GM12878 (cell line): ENCODE data around the gene ZMIZ1. TPM values are rescaled to one million over a fixed set of nuclear protein-coding genes. Genes with fewer than 3 reads are reported as not detected.

ENCODE experiments used
- ATAC-seq: fragments of 200-7000 bp; cut with Tn5 transposase; 3 replicates; pipeline ENCODE4 v1.9.1; 2020; ENCODE audit warnings: mild to moderate bottlenecking, moderate library complexity
- BruUV-seq: library from RNA; stranded (reverse); fragments of 400-500 nt; replicated peaks from 2 replicates; lab custom pipeline; 2021; lab: Mats Ljungman, UMichigan
- CTCF ChIA-PET: fragments of 300-600 bp; sonication (Branson Sonifier 250); formaldehyde crosslinking; extraction: SDS; loops from one replicate; lab custom pipeline; 2021; ENCODE audit warnings: inconsistent platforms; lab: Yijun Ruan, JAX
- POLR2A ChIA-PET: fragments of 350-600 bp; formaldehyde crosslinking; extraction: SDS; loops from one replicate; lab custom pipeline; 2021; ENCODE audit warnings: inconsistent platforms; lab: Charles Lee
- RAD21 ChIA-PET: fragments of 300-600 bp; sonication (Branson Sonifier 250); formaldehyde crosslinking; loops from one replicate; lab custom pipeline; 2023; ENCODE audit warnings: antibody characterized with exemption; ENCODE audit not compliant: unreplicated experiment; lab: Charles Lee
- SMC1A ChIA-PET: fragments of 300-600 bp; sonication (Branson Sonifier 250); formaldehyde crosslinking; loops from one replicate; lab custom pipeline; 2023; ENCODE audit not compliant: unreplicated experiment, uncharacterized antibody; lab: Charles Lee
- DNase-seq: peaks from one replicate; pipeline ENCODE4 v3.0.0-alpha.2; 2011; ENCODE audit warnings: low read depth, low spot score
- FAIRE-seq: peaks from 3 replicates; lab custom pipeline; 2011; peaks lifted over from hg19 to GRCh38; lab: Jason Lieb, UNC
- H2AFZ ChIP-seq: 2 replicates; pipeline ENCODE4 v1.6.0; 2011; ENCODE audit warnings: low read depth, low read length, control low read depth; ENCODE audit not compliant: control insufficient read depth
- H3K27ac ChIP-seq: 2 replicates; pipeline ENCODE4 v1.5.1; 2011; ENCODE audit warnings: control low read depth; ENCODE audit not compliant: control insufficient read depth, insufficient read depth
- H3K27me3 ChIP-seq, 2 experiments: replicated peaks in 1 of 2; 2 replicates each; pipeline versions ENCODE4 v1.6.0 to v1.6.1; 2011; ENCODE audit warnings: low read length in 1 of 2; ENCODE audit not compliant: control insufficient read depth in 2 of 2, insufficient read depth in 2 of 2
- H3K36me3 ChIP-seq, 2 experiments: 2 replicates each; pipeline ENCODE4 v1.5.1; 2011; ENCODE audit warnings: low read length in 1 of 2; ENCODE audit not compliant: control insufficient read depth in 2 of 2, insufficient read depth in 2 of 2
- H3K4me1 ChIP-seq: 2 replicates; pipeline ENCODE4 v1.6.1; 2011; ENCODE audit warnings: mild to moderate bottlenecking, low read length, moderate library complexity, mixed read lengths; ENCODE audit not compliant: control insufficient read depth, insufficient read depth
- H3K4me2 ChIP-seq: 2 replicates; pipeline ENCODE4 v1.6.0; 2011; ENCODE audit warnings: control low read depth; ENCODE audit not compliant: control insufficient read depth, insufficient read depth
- H3K4me3 ChIP-seq: fragments of 200-600 bp; sonication (generic); 2 replicates; pipeline ENCODE4 v1.5.1; 2016
- H3K79me2 ChIP-seq: 2 replicates; pipeline ENCODE4 v1.6.0; 2011; ENCODE audit warnings: low read length; ENCODE audit not compliant: control insufficient read depth, insufficient read depth
- H3K9ac ChIP-seq: 2 replicates; pipeline ENCODE4 v1.8.0; 2011; ENCODE audit warnings: low read length, control low read depth, mixed read lengths; ENCODE audit not compliant: control insufficient read depth, insufficient read depth
- H3K9me3 ChIP-seq: replicated peaks from 3 replicates; pipeline ENCODE4 v1.5.1; 2011; ENCODE audit warnings: mild to moderate bottlenecking, low read length; ENCODE audit not compliant: control insufficient read depth, insufficient read depth
- H4K20me1 ChIP-seq: 2 replicates; pipeline ENCODE4 v1.6.0; 2011; ENCODE audit not compliant: control insufficient read depth, insufficient read depth
- ATF3 ChIP-seq: IDR thresholded peaks from 2 replicates; pipeline ENCODE4 v1.6.1; 2011; ENCODE audit warnings: low read depth, mild to moderate bottlenecking, low read length, moderate library complexity, borderline replicate concordance; ENCODE audit errors: extremely low read depth
- CREB1 ChIP-seq: IDR thresholded peaks from 2 replicates; pipeline ENCODE4 v1.6.1; 2012; ENCODE audit warnings: low read depth, mild to moderate bottlenecking, inconsistent platforms
- CUX1 ChIP-seq: IDR thresholded peaks from 2 replicates; pipeline ENCODE4 v1.6.1; 2012; ENCODE audit warnings: improper control_type of control experiment, low read depth, low read length; ENCODE audit not compliant: insufficient replicate concordance
- EGR1 ChIP-seq, 2 experiments: IDR thresholded peaks; 1 replicate in 1 of 2; 2 replicates in 1 of 2; pipeline ENCODE4 v1.6.1; 2011 to 2012; ENCODE audit warnings: low read depth in 2 of 2, low read length in 2 of 2, borderline replicate concordance in 1 of 2, mild to moderate bottlenecking in 1 of 2, moderate library complexity in 1 of 2
- HCFC1 ChIP-seq: fragments of 150-350 bp; IDR thresholded peaks from 2 replicates; pipeline ENCODE4 v1.6.1; 2014; ENCODE audit warnings: low read length
- MLLT1 ChIP-seq: fragments of 450-650 bp; IDR thresholded peaks from 2 replicates; pipeline ENCODE4 v1.6.1; 2016; ENCODE audit warnings: mild to moderate bottlenecking
- NFYA ChIP-seq: IDR thresholded peaks from 2 replicates; pipeline ENCODE4 v1.6.1; 2011; ENCODE audit warnings: low read depth, mild to moderate bottlenecking, low read length, improper control_type of control experiment, borderline replicate concordance
- PKNOX1 ChIP-seq: fragments of 450-650 bp; IDR thresholded peaks from 2 replicates; pipeline ENCODE4 v1.6.1; 2016; ENCODE audit warnings: mild to moderate bottlenecking
- POLR2AphosphoS5 ChIP-seq: IDR thresholded peaks from 2 replicates; pipeline ENCODE4 v1.6.1; 2011; ENCODE audit warnings: mild to moderate bottlenecking, low read length, inconsistent platforms
- SMAD5 ChIP-seq: IDR thresholded peaks from 2 replicates; pipeline ENCODE4 v1.6.1; 2016; ENCODE audit warnings: antibody characterized with exemption, low read depth
- SMARCA5 ChIP-seq: fragments of 450-650 bp; IDR thresholded peaks from 2 replicates; pipeline ENCODE4 v1.6.1; 2017; ENCODE audit warnings: mild to moderate bottlenecking
- TAF1 ChIP-seq: IDR thresholded peaks from 2 replicates; pipeline ENCODE4 v1.6.1; 2011; ENCODE audit warnings: mild to moderate bottlenecking, low read depth, low read length, borderline replicate concordance
- ZNF274 ChIP-seq: IDR thresholded peaks from one replicate; pipeline ENCODE4 v1.8.0; 2011; ENCODE audit not compliant: insufficient read length, insufficient read depth
- WGBS: methylation state at CpG from one replicate; pipeline ENCODE4 v1.1.6; 2016; ENCODE audit warnings: low lambda C conversion rate; ENCODE audit not compliant: insufficient replicate concordance, insufficient coverage; ENCODE audit errors: missing lambda C conversion rate; 5-methylcytosine and 5-hydroxymethylcytosine counted together
- in situ Hi-C: fragments of 300-500 bp; cut with MboI; formaldehyde crosslinking; loops from 9 replicates; pipeline ENCODE4 v1.14.3; 2018; ENCODE audit warnings: mixed read lengths
- intact Hi-C: fragments of 100-400 bp; cut with micrococcal nuclease; formaldehyde crosslinking; loops from one replicate; pipeline ENCODE4 v1.14.2; 2022; ENCODE audit not compliant: unreplicated experiment
- polyA plus RNA-seq, 11 experiments: library from polyadenylated mRNA; depleted of rRNA in 4 of 11; unstranded in 6 of 11; stranded (reverse) in 5 of 11; fragments of >200 nt; fragmentation: Nextera tagmentation in 4 of 11; fragmentation: Illumina TruSeq in 1 of 11; extraction: Ambion mirVana in 4 of 11; extraction: Trizol in 1 of 11; gene quantifications; 1 replicate in 1 of 11; 2 replicates in 10 of 11; pipeline versions ENCODE4 v1.2.1 to v1.2.3, GENCODE V29; 2011 to 2016; ENCODE audit warnings: inconsistent platforms in 2 of 11, missing spikeins in 2 of 11, low read depth in 1 of 11
- total RNA-seq, 4 experiments: library from RNA; depleted of rRNA in 3 of 4; stranded (reverse); fragments of >200 nt in 3 of 4; fragmentation: Illumina TruSeq in 1 of 4; extraction: Trizol in 1 of 4; gene quantifications; 2 replicates each; pipeline versions ENCODE4 v1.2.1 to v1.2.3, GENCODE V29; 2013 to 2021

Gene ZMIZ1
- total and polyA plus RNA-seq, 10 of the 15 experiments (the other 5 are each of a cell fraction or from before 2014, with no cell fraction given) = 3.1 to 82.3 (median 14.9) TPM

GRCh38 chr10:79254333-79255006, 185.7 kb downstream of the ZMIZ1 start:
- POLR2A ChIA-PET = interaction anchor here (1.1 kb wide), 1 partner anchor 9 kb away, joined by 3 read pairs; no protein-coding TSS in a partner anchor
- RAD21 ChIA-PET = interaction anchor here (1.1 to 1.6 kb wide), 3 partner anchors 10 to 30 kb away, joined by 3 to 4 read pairs (median 3); no protein-coding TSS in a partner anchor
- H3K4me2 ChIP-seq = peak overlapping the region; percentile 54
- TF ChIP-seq EGR1 (IDR thresholded peaks at IDR 0.05; ENCODE audit: borderline replicate concordance in 1 of 2, low read depth in 2 of 2, low read length in 2 of 2) (no peak), POLR2AphosphoS5 (no peak), TAF1 (no peak), MLLT1 (no peak), CUX1 (no peak), ATF3 (no peak), PKNOX1 (no peak), SMAD5 (no peak), SMARCA5 (no peak), ZNF274 (no peak), HCFC1 (no peak), CREB1 (no peak), NFYA (no peak)
- TF ChIP-seq, all 136 proteins: peak for 0
- peaks cover 12% of the 10 kb centered on the region; the same call in 1 of the 2 replicates for H4K20me1 ChIP-seq
- peak; percentile 3; the same call in 1 of the 3 replicates for ATAC-seq
- FAIRE-seq = no peak
- WGBS = 18% methylated on average over 18 of the region's 18 CpGs
- DNase-seq = no peak
- BruUV-seq = no TSS peak
- CTCF ChIA-PET = interaction anchor here (0.6 to 1.6 kb wide), 2 partner anchors 32 to 91 kb away, joined by 3 to 5 read pairs; no protein-coding TSS in a partner anchor
- H3K9me3 ChIP-seq = no peaks in the 10 kb centered on the region
- intact Hi-C loops (no loop called here), in situ Hi-C loops (no loop called here)
- peaks cover 65% of the 10 kb centered on the region for H3K4me1 ChIP-seq
- no peak overlapping the region for H2AFZ ChIP-seq
- H3K4me3 ChIP-seq = peak overlapping the region; percentile 25; the same call in 1 of the 2 replicates
- SMC1A ChIA-PET = interaction anchor here (0.9 kb wide), 1 partner anchor 28 kb away, joined by 3 read pairs; no protein-coding TSS in a partner anchor
- peaks cover 12 to 14% of the 10 kb centered on the region in 2 experiments for H3K36me3 ChIP-seq
- no peaks in the 10 kb centered on the region for H3K27me3 ChIP-seq
- peak overlapping the region; percentile 36; the same call in 1 of the 2 replicates for H3K9ac ChIP-seq
- peaks cover 97% of the 10 kb centered on the region for H3K79me2 ChIP-seq
- H3K27ac ChIP-seq = peak overlapping the region; percentile 21
